Heart right ventricle (tissue), 16 donors: Measurements from ENCODE around the gene ABHD16A. TPM values are rescaled to one million over a fixed set of nuclear protein-coding genes. Genes with fewer than 3 reads are reported as not detected.

ENCODE experiments used
- ATAC-seq, 8 donors: fragments of 200-7000 bp; cut with Tn5 transposase; one replicate each; pipeline ENCODE4 v1.9.1; 2020; ENCODE audit warnings: mild to moderate bottlenecking in 8 of 8, moderate library complexity in 8 of 8, moderate number of reproducible peaks in 1 of 8
- DNase-seq, 2 donors: peaks; one replicate each; pipeline ENCODE4 v3.0.0-alpha.2; 2020
- H3K27ac ChIP-seq, 10 donors: fragments of 200-600 bp; sonication (generic) in 2 of 10; one replicate each; pipeline versions ENCODE4 v1.5.0 to v1.8.0; 2020 to 2022; ENCODE audit warnings: mild to moderate bottlenecking in 3 of 10
- H3K27me3 ChIP-seq, 7 donors: fragments of 200-600 bp; one replicate each; pipeline ENCODE4 v1.8.0; 2021 to 2022; ENCODE audit warnings: mild to moderate bottlenecking in 2 of 7
- H3K36me3 ChIP-seq, 9 donors: fragments of 200-600 bp; sonication (generic) in 1 of 9; one replicate each; pipeline versions ENCODE4 v1.5.0 to v1.8.0; 2020 to 2022; ENCODE audit warnings: mild to moderate bottlenecking in 2 of 9
- H3K4me1 ChIP-seq, 9 donors: fragments of 200-600 bp; sonication (generic) in 1 of 9; one replicate each; pipeline versions ENCODE4 v1.5.0 to v1.8.0; 2020 to 2022; ENCODE audit warnings: mild to moderate bottlenecking in 4 of 9
- H3K4me3 ChIP-seq, 10 donors: fragments of 200-600 bp; sonication (generic) in 2 of 10; one replicate each; pipeline versions ENCODE4 v1.5.0 to v1.8.0; 2020 to 2022; ENCODE audit warnings: mild to moderate bottlenecking in 7 of 10, moderate library complexity in 2 of 10
- H3K9me3 ChIP-seq, 11 donors: fragments of 200-600 bp in 10 of 11; sonication (generic) in 2 of 11; one replicate each; pipeline versions ENCODE4 v1.5.0 to v1.8.0; 2013 to 2022; ENCODE audit warnings: mild to moderate bottlenecking in 2 of 11, control low read depth in 1 of 11, moderate library complexity in 1 of 11
- WGBS, 2 donors: extraction: QIAGEN DNeasy Blood & Tissue Kit; methylation state at CpG; one replicate each; pipeline ENCODE4 v1.1.7; 2013; ENCODE audit warnings: inconsistent platforms in 1 of 2; 5-methylcytosine and 5-hydroxymethylcytosine counted together
- intact Hi-C, 10 donors: fragments of 100-400 bp; cut with DNase I; formaldehyde crosslinking; loops; one replicate each; pipeline versions ENCODE4 v1.11.1 to v1.14.2; 2022
- polyA plus RNA-seq, 2 donors: library from polyadenylated mRNA; stranded (reverse); fragments of 200-250 nt; gene quantifications; one replicate each; pipeline ENCODE4 v1.2.3, GENCODE V29; 2013
- total RNA-seq, 10 donors: library from RNA; stranded (reverse); fragmentation: NEBNext Ultra II Directional in 3 of 10; extraction: Animal tissue kit (Norgen Biotek cat#: 25700) in 3 of 10; gene quantifications; one replicate each; pipeline versions ENCODE4 v1.2.1 to v1.2.4, GENCODE V29; 2021 to 2023
- TF ChIP-seq, protein P1 (sequence below), 9 donors: fragments of 200-600 bp; sonication (generic) in 2 of 9; IDR thresholded peaks; one replicate each; pipeline versions ENCODE4 v1.5.0 to v1.8.0; 2021 to 2022; ENCODE audit warnings: antibody characterized with exemption in 9 of 9, mild to moderate bottlenecking in 5 of 9, moderate library complexity in 1 of 9
- donor health status: Arrhythmogenic right ventricular cardiomyopathy.
- donor health status: ischemic (EF 13 %, LVEDD 7.1; RV severe dilation, severe dysfunction).
- donor health status: healthy with polysubstance abuse.
- donor health status: DM: no; HTN: yes; CAD: no.
- donor health status: DM: no; HTN: no; CAD: no.
- donor health status: ischemic (EF 25% LVEDD 6.9; RV normal size, moderate dysfunction).
- donor health status: ischemic (EF 25% LVEDD 5.7; RV mildly dilated, moderate dysfunction).
- donor health status: healthy.
- donor health status: DM: yes; HTN: yes; CAD: no.
- donor health status: Ischemic cardiomyopathy.
- donor health status: ischemic (EF 35%, LVEDD 5.7; RV mildly dilated, moderate dysfunction).
- donor health status: nonischemic (EF 11% LVEDD 7.7; RV severe dilation, severe dysfunction).
- donor health status: DM: yes; HTN: yes; CAD: no.
- donor health status: PGD.
- donor health status: ischemic (EF 29% LVEDD 5.4; RV normal size, mild dysfunction).
- donor health status: nonischemic (EF 23%, LVEDD 6.1; RV moderate dilation, normal function).

ABHD16A gene
- total and polyA plus RNA-seq, 12 donors, result 24.3 to 45.2 (median 28.7) TPM

DNA sequence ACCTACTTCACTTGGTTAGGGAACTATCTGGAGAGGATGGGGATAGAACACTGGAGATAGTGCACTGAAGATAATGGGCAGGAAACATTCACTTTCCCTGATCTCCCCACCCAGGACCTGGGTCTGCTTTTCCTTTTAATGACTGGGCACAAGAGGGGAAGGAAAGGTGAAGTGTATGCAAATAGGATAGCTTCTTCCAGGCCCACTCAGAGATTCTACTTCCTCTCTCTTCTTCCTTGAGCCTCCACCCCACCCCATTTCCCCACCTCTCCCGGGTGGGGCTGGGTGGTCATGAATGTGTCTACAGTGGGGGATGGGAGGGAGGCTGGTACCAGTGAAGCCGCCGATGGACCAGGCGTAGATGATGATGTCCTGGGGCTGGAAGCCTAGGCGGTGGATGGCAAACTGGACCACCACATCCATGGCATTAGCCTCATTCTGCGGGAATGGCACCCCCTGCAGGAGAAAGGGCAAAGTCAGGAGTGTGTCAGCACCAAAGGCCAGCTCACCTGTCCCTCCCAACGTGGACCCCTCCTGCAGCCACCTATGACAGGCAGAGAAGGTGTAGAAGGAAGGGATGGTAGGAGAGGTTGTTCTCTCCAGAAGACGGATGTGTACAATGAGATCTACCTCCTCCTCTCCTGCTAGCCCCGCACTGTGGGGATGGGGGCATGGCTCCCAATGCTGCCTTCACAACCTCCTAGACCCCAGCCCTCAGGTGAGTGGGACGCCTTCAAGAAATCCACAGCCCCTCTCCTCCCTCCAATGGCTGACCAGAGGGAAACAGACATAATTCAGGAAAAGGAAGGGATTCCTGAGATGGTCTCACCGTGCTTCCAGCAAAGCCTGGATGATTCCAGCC, 13.6 kb downstream of the ABHD16A start:
- H3K36me3 ChIP-seq, result peaks cover 5 to 100% (median 66%) of the 10 kb centered on the region in 9 donors
- intact Hi-C loops, result loop anchor here in 4 of 10 donors (10.0 kb wide), 4 partner anchors 75 to 255 kb away; partner anchors contain the start of genes CFB (in 1 of the 4), NEU1 (in 1 of the 4) and SAPCD1 (in 1 of the 4)
- H3K9me3 ChIP-seq, result no peaks in the 10 kb centered on the region
- H3K27ac ChIP-seq, result no peak overlapping the region
- no peak overlapping the region for H3K4me3 ChIP-seq
- TF ChIP-seq, protein P1, sequence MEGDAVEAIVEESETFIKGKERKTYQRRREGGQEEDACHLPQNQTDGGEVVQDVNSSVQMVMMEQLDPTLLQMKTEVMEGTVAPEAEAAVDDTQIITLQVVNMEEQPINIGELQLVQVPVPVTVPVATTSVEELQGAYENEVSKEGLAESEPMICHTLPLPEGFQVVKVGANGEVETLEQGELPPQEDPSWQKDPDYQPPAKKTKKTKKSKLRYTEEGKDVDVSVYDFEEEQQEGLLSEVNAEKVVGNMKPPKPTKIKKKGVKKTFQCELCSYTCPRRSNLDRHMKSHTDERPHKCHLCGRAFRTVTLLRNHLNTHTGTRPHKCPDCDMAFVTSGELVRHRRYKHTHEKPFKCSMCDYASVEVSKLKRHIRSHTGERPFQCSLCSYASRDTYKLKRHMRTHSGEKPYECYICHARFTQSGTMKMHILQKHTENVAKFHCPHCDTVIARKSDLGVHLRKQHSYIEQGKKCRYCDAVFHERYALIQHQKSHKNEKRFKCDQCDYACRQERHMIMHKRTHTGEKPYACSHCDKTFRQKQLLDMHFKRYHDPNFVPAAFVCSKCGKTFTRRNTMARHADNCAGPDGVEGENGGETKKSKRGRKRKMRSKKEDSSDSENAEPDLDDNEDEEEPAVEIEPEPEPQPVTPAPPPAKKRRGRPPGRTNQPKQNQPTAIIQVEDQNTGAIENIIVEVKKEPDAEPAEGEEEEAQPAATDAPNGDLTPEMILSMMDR (IDR thresholded peaks at IDR 0.05), result peak in 5 of 9 donors; percentile 12 to 43 (median 22)
- H3K27me3 ChIP-seq, result no peaks in the 10 kb centered on the region
- DNase-seq, result no peak
- WGBS, 2 donors, result 77 to 81% methylated on average over 11 of the region's 11 CpGs
- H3K4me1 ChIP-seq, result peaks cover 0 to 4% (median 0%) of the 10 kb centered on the region in 9 donors
- ATAC-seq, result no peak

DNA sequence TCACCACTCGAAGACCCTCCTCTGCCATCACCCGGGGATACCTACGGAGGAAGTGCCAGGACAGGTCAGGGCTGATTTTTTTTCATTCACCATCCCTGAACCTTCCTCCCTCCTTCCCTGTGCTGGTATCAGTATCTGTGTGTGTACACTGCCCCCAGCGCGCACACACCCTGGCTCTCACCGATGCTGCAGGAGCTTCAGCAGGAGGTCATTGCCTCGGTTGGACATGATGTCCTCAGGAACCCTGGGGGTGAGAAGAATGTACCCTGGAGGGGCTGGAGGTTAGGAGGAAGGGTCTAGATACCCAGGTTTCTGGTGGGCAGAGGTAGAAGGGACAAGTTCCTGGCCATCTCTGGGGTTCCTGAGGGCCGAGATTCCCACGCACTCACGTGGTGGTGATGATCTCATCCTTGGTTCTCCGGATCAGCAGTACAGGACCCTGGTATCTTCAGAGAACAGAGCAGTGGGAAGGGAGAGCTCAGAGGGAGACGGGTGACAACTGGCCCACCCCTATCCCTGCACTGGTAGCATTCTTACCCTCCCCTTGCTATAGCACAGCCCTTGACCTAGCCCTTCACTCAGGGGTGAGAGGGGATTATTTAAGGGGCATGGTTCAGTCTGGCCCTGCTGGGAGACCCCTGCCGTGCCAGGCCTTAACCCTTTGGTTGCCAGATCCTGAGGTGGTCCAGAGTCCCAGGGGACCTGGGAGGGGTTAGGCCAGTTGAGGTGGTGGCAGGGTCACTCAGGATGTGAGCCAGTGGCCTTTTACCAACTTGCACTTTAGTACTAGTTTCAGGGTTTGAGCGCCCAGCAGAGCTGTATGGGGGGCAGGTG, 15.0 kb downstream of the ABHD16A start:
- Histone ChIP-seq H3K36me3 (peaks cover 5 to 90% (median 54%) of the 10 kb centered on the region in 9 donors), H3K4me3 (no peak overlapping the region), H3K9me3 (no peaks in the 10 kb centered on the region), H3K27me3 (no peaks in the 10 kb centered on the region), H3K27ac (no peak overlapping the region), H3K4me1 (peaks cover 0 to 6% (median 3%) of the 10 kb centered on the region in 9 donors)
- no peak for DNase-seq
- intact Hi-C loops, result loop anchor here in 4 of 10 donors (10.0 kb wide), 4 partner anchors 77 to 257 kb away; partner anchors contain the start of genes CFB (in 1 of the 4), NEU1 (in 1 of the 4) and SAPCD1 (in 1 of the 4)
- WGBS, 2 donors, result 81 to 82% methylated on average over 14 of the region's 14 CpGs
- ATAC-seq, result peak in 2 of 8 donors; percentile 10 to 20
- TF ChIP-seq, protein P1 (IDR thresholded peaks at IDR 0.05), result no peak

DNA sequence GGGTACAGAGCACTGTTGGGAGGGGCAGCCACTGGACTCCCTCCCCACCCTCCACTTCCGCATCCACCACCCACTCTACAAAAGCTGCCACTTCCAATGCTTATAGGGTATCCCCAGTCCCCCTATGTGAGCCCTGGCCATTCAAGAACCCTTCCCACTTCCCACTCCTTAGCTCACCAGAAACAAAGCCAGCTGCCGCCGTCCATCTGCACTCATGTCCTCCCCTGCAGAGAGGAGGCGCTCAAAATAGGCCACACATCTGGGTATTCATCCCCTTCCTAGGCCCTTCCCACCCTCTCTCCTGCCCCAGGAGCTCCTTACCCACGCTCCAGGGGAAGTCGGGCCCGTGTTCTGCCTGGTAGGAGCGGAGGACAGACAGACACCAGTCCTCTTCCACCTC, 15.8 kb downstream of the ABHD16A start:
- no peak overlapping the region for H3K4me3 ChIP-seq
- peaks cover 5 to 82% (median 47%) of the 10 kb centered on the region in 9 donors for H3K36me3 ChIP-seq
- DNase-seq (no peak), ATAC-seq (no peak)
- 86% methylated on average over 8 of the region's 8 CpGs for WGBS, 2 donors
- H3K9me3 ChIP-seq, result no peaks in the 10 kb centered on the region
- TF ChIP-seq, protein P1 (IDR thresholded peaks at IDR 0.05), result no peak
- no peaks in the 10 kb centered on the region for H3K27me3 ChIP-seq
- intact Hi-C loops, result loop anchor here in 4 of 10 donors (10.0 kb wide), 4 partner anchors 77 to 257 kb away; partner anchors contain the start of genes CFB (in 1 of the 4), NEU1 (in 1 of the 4) and SAPCD1 (in 1 of the 4)
- H3K4me1 ChIP-seq, result peaks cover 0 to 11% (median 5%) of the 10 kb centered on the region in 9 donors
- H3K27ac ChIP-seq, result no peak overlapping the region

DNA sequence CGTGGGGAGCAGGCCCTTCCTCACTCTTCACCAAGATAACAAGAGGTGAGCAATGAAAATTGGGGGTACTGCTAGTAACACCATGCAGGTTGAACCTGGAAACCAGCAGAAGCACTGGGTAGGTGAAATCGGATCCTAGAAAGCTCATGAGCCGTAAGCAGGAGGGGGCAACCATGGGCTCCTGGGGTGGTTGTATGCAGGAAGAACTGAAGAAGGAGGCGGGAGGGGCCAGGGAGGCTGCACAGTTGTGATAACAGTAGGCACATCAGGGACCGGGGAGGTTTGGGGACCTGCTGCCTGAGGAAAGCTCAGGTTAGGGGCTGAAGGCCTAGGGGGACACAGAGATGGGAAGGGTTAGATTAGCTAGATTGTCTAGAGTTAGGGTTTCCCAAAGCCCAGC, 16.6 kb downstream of the ABHD16A start:
- H3K9me3 ChIP-seq, result no peaks in the 10 kb centered on the region
- WGBS, 2 donors, result 74 to 85% methylated on average over 5 of the region's 5 CpGs
- DNase-seq (no peak), ATAC-seq (no peak)
- H3K4me3 ChIP-seq, result no peak overlapping the region
- H3K36me3 ChIP-seq, result peaks cover 2 to 74% (median 41%) of the 10 kb centered on the region in 9 donors
- intact Hi-C loops, result loop anchor here in 4 of 10 donors (10.0 kb wide), 4 partner anchors 78 to 258 kb away; partner anchors contain the start of genes CFB (in 1 of the 4), NEU1 (in 1 of the 4) and SAPCD1 (in 1 of the 4)
- TF ChIP-seq, protein P1 (IDR thresholded peaks at IDR 0.05), result no peak
- peaks cover 0 to 15% (median 9%) of the 10 kb centered on the region in 9 donors for H3K4me1 ChIP-seq
- H3K27ac ChIP-seq, result no peak overlapping the region
- no peaks in the 10 kb centered on the region for H3K27me3 ChIP-seq
